Stimulated activated CD4-positive, alpha-beta T cell treated with anti-CD3 and anti-CD28 coated beads, Interleukin-1b, Interleukin-23, amount 100 ng/mL, for 4 hours (primary cell): Measurements from ENCODE around the gene ORC2.
"Not testable (repeated sequence)": the region's sequence is repeated elsewhere in the genome, so short reads cannot be mapped to it uniquely, and the experiment has no call there.

Experiments used
- DNase-seq, 2 donors: peaks; one replicate each; pipeline ENCODE4 v3.0.0-alpha.2; 2020; ENCODE audit warnings: low read depth in 2 of 2

ORC2 gene

DNA sequence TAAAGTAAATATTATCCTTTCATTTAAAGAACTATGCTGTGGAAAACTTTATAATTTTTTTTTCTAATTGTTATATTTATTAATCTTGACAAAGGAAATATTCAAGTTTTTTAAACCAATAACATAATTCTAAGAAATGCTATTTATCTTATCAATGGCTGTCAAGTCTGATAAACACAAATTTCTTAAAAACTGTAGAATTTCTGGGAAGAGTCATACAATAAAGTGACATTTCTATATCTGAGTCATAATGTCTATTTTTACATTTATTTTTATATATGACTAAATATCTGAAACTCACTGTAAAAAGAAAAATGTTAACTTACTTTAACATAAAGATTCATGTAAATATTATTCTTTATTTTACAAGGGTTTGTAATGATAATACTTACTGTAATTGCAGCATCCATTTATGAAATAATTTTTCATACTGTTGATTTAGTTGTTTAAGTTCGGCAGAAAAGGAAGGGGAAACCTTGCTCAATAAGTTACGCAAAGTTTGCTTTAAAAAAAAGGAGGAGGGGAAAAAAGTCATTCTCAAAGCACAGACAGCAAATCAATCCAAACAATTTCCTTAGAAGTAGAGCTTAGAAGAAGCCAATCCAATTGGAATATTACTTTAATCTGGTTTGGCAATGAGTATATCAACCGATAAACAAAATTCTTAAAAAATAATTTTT lies 32.4 kb downstream of the ORC2 start:
- no peak for DNase-seq

- DNase-seq = no peak
Measured at GRCh38 chr2:200929334-200930249, 33.9 kb downstream of the ORC2 start.

- no peak for DNase-seq
Measured at GRCh38 chr2:200922439-200922838, 41.0 kb downstream of the ORC2 start.

GRCh38 chr2:200913654-200914053 lies 49.8 kb downstream of the ORC2 start:
- no peak for DNase-seq

- no peak for DNase-seq
Measured at GRCh38 chr2:200909958-200910357, 53.5 kb downstream of the ORC2 start.

- peak; percentile 25 to 28 for DNase-seq
Measured at GRCh38 chr2:200905618-200906296, 57.7 kb downstream of the ORC2 start.

DNA sequence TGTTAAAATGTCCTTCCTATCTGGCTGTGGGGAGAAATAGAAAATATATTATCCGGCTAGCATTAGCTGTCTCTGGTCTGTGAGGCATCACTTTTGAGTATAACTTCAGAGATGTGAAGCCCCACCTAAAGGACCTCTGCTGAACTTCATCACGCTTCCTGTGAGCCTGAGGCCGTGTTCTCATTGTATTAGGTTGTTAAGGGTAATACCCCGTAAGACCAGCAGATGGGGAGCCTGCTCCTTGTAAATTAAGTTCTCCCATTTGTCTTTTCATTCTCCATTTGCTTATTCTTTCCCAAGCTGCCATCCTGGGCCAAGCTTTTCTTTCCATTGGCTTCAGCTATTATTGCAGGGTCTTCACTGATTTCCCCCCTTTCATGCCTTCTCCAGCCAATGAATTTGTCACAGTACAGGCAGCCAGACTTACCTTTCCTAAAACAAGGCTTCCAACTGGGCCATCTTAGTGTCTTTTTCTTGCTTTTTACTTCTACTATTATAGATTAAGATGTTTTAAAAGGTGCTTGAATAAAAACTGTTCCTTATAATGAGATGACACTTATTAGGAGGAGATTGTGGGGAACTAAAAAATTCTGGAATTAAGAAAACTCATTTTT lies 61.9 kb downstream of the ORC2 start:
- DNase-seq = peak; percentile 29 to 60

DNA sequence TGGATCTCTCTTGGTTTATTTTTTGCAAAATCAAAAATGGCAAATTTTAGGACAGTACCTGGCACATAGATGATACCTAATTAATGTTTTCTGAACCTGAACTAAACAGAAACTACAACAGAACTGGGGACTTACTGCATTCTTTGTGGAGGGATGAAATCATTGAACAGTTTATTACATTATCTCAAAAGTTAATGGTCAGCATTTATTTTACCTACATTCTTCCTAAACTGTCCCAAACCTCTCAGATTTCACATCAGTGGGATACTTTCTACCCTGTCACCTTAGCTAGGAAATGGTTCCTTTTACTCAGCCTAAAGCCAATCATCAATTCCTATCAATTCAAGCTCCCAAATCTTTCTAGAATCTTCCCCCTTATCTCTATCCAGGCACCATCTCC lies 64.0 kb downstream of the ORC2 start:
- DNase-seq = no peak

- DNase-seq = peak; percentile 89 to 94
Measured at GRCh38 chr2:200888704-200889625, 74.5 kb downstream of the ORC2 start, which contains the start of the genes NIF3L1 and PPIL3. TSS of gene NIF3L1 (plus strand) at chr2:200889371. CDS start at chr2:200891944, 2,573 bp downstream. TSS of gene PPIL3 (minus strand) at chr2:200889077. CDS start at chr2:200887615, 1,462 bp downstream.

- not testable (repeated sequence) for DNase-seq
Measured at GRCh38 chr2:200881715-200882249, 81.7 kb downstream of the ORC2 start.

DNA sequence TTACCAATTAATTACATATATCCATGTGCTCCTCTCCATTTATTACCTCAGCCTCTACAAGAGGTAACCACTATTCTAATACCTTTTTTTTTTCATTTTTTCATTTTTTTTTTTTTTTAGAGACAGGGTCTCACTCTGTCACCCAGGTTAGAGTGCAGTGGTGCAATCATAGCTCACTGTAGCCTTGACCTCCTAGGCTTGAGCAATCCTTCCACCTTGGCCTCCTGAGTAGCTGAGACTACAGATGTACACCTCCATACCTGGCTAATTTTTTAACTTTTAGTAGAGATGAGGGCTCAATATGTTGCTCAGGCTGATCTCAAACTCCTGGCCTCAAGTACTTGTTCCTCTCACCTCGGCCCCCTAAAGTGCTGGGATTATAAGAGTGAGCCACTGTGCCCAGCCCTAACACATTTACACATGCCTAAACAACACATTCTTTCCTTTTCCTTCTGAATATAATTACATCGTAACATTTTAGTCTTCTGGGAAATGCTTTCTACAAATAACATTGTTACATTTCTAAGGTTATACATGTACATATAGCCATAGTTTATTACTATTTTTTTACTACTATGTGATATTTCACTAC lies 85.1 kb downstream of the ORC2 start:
- no peak for DNase-seq

DNA sequence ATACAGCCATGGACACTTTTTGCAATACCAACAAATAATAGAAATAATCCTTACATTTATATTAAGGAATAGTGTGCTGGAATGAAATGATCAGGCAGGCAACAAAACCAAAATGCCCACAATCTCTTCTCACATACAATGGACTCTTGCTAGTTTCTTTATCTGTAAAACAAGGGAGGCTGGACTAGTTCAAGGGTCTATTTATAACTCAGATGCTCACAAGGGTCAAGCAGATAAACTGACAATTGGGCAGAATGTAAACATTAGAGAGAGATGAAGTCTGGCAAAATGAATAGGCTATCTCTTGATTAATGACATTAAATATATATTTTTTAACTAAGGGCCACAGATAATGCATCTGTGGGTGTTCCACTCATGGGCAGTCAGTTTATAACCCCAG lies 86.0 kb downstream of the ORC2 start:
- no peak for DNase-seq

DNA sequence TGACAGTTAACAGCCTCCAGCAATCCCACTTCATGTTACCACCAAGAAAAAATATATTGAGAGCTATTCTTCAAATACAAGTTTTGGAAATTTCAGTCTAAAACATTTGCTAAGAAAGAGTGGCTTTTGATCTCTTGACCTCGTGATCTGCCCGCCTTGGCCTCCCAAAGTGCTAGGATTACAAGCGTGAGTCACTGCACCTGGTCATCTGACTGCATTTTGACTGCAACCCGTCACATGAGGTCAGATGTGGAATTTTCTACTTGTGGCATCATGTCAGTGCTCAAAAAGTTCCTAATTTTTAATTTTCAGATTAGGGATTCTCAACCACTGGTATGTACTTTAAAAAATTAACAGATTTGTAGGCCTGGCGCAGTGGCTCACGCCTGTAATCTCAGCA lies 89.9 kb downstream of the ORC2 start:
- no peak for DNase-seq

DNA sequence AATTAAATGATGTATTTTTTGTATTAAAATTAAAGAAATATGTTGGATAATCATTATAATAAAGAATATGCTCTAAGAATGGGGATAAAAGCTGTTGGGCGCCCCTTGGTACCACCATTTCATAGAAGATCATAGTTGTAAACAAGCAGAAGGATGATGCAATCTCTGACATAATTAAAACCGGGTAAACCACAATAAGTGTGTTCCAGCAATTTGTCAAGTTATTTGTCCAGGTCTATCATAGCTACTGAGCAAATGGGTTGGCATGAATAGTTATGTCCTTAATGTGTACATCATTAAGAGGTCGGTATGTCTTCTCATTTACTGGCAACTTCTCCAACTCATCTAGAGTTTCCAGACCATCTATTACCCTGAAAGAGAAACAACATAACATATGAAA lies 92.3 kb downstream of the ORC2 start:
- DNase-seq = no peak

DNA sequence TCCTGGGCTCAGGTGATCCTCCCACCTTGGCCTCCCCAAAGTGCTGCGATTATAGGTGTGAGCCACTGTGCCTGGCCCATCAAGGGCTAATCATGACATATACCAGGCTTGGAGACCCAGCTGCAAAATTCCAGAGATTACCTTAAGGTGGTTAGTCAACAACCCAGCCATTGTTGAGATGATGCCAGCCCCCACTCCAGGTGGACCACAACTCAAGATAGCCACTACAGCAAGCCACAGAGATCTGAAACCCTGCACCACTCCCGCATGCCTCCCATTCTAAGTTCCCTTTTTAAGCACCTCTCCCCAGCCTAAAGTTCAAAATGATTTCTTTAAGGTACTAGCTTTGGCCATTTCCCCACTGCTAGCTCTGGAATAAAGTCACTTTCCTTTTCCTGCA lies 94.4 kb downstream of the ORC2 start:
- no peak for DNase-seq

DNA sequence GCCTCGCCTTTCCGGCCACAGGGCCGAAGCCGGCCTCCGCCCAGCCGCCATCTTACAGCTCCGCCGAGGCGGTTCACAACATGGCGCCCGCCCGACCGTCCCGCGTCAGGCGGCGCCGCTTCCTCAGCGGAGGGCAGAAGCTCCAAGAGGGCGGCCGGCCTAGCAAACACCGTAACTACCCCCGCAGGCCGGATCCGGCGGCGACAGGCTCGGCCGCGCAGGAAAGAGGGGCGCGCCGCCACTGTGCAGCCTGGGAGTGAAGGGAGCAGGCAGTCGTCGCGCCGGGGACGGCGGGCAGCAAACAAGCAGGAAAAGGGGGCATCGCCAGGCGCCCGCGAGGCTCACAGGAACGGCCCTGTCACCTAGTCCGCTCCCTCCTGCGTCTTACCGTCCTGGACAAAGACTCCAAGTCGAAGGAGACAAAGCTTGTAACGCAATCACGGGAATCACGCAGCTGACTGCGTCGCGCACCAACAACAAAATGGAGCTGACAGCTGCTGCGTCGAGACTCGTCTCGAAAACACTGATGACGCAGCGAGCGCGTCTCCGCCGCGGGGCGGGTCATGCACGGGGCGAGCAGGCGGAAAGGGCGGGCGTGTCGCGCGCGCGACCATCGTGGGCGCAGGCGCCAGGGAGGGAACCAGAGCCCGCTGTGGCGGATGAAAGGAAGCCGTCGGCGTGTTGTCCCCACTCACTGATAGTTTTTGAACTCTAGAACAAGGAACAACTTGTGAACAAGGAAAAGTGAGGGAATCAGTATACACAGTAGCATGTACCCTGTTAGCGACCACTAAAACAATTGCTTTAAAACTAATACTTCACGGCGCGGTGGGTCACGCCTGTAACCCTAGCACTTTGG lies 99.1 kb downstream of the ORC2 start, which contains the start of gene CLK1:
CLK1 (minus strand) TSS at position 483 of the 859 bp plus-strand sequence. CDS start 2,796 bp downstream, outside the sequence.
- peak; percentile 92 to 95 for DNase-seq

GRCh38 chr2:200863782-200864175 lies 99.7 kb downstream of the ORC2 start:
- DNase-seq = no peak

DNA sequence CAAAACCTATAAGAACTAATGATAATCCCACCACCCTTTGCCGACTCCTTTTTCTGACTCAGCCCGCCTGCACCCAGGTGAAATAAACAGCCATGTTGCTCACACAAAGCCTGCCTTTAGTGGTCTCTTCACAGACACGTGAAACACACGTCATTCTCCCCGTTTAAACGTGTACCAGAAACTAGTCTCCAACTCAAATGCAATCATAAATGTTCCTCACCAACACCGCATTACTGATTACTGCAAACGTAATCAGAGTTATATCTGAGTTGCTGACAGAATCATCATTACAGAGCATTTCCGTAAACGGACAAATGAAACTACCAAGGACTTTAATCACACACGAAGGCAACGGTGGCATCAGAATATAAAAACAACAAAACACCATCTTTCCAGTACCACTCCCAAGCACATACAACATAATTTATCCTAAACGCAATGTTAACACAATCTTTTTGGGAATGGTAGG lies 100.9 kb downstream of the ORC2 start:
- DNase-seq = peak; percentile 16 to 42
